8988T (cell line): ENCODE measurements around the gene TPM3.
A peak's percentile ranks its signal among the peaks of the same experiment; 100 is the strongest.
"Not testable (repeated sequence)": the region's sequence is repeated elsewhere in the genome, so short reads cannot be mapped to it uniquely, and the experiment has no call there.

Experiments
- DNase-seq: peaks from one replicate; pipeline ENCODE4 v3.0.0; 2011

The TPM3 gene

DNA sequence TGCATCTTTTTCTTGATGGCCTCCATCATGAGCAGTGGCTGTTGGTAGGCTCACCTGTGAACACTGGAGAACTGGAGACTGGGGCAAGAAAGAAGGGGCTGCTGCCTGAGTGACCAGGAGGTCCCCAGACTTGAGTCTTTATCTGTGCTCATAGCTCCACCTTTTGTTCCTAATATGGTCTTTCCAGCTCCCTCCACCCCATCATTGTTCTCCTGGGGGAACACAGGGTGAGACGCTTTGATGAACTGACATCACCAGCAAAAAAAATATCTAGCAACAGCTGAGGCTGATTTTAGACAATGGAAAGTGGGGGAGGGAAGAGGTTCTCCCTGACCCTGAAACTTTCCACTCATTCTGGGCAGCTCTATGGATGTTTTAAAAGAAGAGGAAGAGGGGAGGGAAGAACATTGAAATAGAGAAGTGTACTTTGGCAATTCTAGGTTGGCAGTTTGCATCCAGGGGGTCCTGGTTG lies at the start of gene TPM3:
Gene TPM3 (minus strand): TSS at position 111 of the 472 bp plus-strand sequence. CDS start 82 bp downstream, at position 29.
- no peak for DNase-seq

DNA sequence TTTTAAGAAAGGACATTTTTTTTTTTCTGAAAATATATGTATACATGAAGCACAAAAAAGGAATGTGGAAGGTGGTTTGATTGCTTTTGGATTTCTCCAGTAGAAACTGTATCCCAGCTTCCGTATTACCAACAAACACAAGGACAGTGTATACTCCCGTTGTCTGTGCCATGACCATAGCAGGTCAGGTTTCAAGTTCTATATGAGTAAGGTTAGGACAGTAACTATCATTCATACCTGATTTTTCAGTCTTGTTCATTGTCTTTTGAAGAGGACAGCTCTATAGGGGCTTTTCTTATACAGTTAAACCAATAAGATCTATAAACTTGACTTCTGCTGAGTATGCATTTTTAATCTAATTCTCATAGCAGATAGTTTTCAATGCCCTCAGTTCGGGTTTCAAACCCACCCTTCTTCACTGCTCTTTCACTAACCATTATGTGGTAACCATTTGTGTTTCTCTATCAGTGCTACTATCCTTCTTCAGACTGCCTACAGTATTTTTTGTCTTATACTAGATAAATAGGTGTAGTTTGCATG lies 48.5 kb upstream of the TPM3 start:
- no peak for DNase-seq

DNA sequence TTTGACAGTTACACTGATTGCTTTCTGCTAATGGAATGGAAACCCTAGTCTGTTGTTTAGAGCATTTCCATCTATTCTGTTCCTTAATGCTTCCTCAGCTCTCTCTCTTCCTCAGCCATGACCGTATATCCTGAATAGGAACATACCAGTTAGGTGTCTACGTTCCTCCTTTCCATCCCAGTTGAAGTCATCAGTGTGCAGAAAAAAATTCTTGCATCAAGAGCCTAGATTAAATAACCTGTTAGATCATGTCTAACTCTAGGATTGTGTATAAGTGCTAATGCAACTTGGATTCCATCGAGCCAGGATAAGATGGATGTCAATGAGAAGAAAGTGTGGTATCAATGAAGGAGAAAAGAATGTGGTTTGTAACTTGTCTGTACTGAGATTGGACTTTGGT lies 47.6 kb upstream of the TPM3 start:
- DNase-seq = no peak

DNA sequence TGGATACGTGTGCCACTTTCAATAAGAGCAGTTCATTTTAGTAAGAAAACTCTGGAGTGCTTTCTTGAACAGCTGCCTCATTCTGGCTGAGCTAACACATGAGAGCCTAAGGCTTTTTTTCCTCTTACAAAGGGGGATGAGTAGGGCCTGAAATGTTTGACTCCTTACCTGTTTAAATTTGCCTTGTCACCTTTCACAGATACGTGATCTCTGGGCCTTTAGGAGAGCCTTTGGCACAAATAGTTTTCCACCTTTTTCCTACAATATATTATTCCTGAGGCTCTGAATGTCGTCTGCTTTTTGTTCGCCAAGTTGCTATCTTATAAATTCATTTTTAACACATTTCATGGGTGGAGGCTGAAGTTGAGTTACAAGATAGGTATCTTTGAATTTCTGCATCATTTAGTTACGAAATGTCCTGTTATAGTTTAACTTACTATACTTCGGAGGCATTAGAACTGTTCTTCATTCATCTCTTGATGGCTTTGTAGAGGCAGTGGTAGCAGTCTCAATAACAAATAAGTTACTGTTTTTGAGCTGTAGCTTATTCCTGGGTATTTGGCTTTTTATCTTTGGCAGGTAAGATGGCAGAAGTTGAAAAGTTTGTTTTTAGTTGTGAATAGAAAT lies 46.1 kb upstream of the TPM3 start:
- DNase-seq = no peak

DNA sequence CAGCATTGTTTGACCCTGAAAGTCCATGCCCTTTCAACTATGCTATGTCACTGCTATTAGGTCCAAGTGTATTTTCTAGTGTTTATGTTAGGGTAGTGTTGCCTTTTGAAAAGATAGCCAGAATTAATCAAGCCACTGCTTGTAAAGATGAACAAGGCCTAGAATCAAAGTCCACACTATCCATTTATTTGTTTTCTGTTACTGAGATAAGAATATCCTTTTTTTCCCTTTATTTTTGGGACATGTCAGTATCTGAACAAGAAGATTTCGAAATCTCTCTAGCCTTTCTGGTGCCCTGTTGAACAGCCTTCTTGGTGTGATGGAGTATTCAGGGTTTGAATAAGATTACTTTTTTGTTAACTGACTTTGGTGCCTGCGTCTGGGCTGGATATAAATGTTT lies 45.5 kb upstream of the TPM3 start:
- DNase-seq = no peak

DNA sequence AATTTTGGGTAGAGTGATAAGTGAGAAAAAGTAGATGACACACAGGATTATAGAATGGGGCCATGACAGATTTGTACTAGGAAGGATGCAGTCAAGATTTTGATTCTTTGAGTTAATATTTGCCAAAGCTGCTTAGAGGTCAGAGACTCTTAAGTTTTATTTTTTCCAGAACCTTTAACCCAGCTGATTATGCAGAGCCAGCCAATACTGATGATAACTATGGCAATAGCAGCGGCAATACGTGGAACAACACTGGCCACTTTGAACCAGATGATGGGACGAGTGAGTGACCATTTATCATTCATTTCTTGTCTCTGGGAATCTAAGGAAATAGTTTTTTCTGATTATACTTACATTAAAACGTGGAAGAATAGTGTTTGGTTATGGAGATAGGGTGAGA lies 45.0 kb upstream of the TPM3 start:
- DNase-seq = no peak

DNA sequence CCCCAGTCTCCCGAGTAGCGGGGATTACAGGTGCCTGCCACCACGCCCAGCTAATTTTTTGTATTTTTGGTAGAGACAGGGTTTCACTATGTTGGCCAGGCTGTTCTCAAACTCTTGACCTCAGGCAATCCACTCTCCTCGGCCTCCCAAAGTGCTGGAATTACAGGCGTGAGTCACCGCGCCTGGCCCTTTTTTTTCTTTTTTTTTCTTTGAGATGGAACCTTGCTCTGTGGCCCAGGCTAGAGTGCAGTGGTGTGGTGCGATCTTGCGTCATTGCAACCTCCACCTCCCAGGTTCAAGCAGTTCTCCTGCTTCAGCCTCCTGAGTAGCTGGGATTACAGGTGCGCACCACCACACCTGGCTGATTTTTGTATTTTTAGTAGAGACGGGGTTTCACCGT lies 41.2 kb upstream of the TPM3 start:
- not testable (repeated sequence) for DNase-seq

DNA sequence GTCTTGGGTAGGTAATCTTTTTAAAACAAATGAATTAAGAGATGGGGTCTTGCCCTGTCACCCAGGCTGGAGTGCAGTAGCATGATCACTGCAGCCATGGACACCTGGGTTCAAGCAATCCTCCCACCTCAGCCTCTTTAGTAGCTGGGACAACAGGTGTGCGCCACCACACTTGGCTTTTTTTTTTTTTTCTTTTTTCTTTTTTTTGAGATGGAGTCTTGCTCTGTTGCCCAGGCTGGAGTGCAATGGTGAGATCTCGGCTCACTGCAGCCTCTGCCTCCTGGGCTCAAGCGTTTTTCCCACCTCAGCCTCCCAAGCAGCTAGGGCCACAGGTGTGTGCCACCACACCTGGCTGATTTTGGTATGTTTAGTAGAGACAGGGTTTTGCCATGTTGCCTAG lies 39.2 kb upstream of the TPM3 start:
- DNase-seq = not testable (repeated sequence)

DNA sequence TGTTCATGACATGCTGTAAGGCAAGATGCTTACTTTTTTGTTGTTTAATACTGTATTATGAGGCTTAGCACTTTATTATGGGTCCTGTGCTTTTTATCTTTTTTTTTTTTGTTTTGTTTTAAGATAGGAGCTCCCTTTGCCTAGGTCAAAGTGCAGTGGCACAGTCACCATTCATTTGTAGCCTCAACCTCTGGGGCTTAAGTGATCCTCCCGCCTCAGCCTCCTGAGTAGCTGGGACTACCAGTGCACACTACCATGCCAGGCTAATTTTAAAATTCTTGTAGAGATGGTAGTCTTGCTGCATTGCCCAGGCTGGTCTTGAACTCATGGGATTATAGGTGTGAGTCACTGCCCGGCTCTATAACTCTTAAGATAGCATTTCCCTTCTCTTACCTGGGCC lies 33.5 kb upstream of the TPM3 start:
- no peak for DNase-seq

DNA sequence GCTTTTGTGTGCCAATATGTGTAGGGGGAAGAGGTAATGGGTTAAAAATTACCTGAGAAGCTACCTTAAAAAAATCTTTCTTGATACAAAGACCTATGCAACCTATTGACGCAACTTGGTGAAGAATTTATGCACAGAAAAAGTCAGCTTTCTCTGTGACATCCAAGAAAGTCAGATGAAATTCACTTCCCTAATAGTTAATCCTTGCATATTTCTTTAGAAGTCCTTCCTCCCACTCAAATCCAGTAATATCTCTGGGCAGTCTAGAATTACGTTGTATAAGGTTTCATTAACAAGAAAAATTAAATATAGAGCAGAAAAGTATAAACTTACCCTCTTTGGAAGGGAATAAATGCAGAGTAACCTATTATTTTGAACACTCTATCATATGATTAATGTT lies 31.7 kb upstream of the TPM3 start:
- DNase-seq = no peak

DNA sequence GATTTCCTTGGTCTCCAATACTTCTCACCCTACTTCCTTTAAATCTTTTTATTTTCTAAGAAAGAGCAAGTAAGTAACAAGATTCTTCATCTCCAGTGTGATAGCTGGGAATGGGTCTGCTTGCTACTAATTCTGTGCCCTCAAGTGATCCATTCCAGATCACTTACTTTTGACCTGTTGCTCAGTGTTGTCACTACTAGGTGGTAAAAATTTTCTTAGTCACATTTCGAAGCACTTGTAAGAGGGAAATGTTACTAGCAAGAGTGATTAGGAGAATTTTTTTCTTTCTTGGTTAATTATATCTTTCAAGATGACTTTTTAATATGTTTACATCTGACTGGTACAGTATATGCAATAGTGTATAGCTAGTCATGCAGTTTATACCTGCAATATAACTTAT lies 31.0 kb upstream of the TPM3 start:
- DNase-seq = no peak

DNA sequence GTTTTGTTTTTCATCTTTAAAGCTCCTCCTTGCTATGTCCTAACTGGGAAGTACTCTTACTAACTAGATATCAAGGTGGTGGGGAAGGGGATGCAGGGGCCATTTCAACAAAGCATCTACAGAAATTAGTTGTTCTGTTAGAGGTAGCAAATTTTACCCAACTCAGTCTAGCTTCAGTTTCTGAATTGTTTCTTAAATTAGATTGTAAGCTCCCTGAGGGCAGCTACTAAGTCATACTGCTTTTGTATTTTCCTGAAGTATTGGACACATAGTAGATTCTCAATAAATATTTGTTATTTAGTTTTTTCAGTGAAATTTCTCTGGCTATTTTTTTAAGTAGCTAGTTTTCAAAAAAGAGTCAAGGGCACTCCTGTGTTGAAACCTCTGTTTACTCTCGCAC lies 30.6 kb upstream of the TPM3 start:
- DNase-seq = no peak

DNA sequence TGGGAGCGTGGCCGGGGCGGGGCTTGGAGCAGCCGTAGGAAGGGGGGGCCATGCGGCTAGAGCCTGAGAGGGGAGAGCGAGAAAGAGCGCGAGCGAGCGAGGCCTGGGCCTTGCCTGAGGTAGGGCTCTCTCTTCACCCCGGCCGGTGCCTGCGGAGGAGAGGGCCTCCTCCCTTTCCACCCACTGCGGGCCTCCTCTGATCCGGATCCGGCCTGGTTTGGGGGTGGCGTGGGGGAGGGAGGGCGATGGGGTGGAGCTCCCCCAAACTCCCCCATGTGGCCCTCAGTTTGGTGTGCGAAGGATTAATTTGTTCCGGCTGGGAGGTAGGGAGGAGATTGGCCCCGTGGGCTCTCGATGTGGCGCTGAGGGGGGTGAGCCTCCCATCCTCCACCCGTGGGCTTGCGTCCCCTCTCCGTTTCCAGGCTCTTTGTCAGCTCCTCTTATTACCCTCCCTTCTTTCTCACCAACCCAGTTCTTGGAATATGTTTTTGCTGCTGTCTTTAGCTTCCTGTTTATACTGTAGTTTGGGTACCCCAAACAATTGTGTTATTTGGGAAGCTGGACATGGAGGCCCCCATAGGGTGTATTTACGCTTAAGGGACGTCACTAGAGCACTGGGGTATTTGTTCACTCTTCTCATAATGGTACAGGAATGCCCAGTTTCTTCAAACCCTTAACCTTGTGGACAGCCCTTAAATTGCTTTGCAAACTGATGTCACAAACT lies 29.5 kb upstream of the TPM3 start:
- no peak for DNase-seq

DNA sequence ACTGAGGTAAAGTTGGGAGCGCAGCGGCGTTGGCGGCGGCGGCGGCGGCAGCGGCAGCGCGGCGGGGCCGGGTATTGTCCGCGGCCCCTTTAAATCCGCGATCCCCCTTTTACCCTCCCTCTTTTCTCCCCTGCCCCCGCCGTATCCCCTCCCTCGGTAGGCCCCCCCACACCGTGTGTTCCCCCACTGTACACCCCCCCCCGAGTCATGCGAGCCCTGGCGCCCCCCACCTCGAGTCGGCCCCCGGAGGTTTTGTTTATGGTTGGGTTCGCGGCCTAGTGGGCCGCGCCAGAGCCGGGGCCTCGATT lies 29.0 kb upstream of the TPM3 start:
- no peak for DNase-seq

DNA sequence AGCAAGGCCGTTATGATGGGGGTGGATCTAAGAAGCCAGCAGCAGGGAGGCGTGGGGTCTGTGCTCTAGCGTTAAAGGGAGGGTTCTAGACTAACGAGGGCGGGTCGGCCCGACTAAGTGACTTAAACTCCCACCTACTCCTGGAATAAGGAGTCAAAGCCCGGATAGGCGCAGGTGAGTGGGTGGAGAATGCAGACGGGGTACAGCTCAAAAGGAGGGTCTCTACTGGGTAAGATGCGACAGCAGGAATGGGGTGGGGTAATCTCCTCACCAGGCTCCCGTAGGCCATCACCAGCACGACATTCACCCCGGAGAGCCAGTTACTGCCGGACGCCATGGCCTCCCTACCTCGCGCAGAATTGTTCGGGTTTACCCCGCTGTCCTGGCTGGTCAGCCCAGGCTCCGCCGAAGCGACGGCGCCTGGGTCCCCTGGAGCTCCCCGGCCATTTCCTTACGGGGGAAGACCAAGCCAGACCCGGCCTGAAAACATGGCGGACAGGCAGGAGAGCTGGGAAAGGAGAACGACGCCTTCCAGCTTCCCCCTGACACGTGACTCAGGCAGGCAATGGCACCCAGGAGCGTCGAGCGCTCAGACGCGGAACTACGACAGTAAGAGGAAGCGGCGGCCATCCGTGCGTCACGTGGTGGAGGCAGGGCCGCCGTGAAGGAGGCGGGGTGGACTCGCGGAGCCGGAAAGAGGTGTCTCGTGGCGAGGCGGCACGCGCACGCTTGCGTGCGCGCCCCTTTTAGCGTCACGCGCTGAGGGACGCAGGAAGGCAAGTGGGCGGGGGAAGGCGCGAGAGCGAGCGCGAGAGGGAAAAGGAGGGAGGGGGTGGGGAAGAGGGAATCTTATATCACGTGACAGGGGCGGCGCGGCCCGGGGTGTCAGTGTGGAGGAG lies 28.4 kb upstream of the TPM3 start, which contains the start of gene UBAP2L:
Gene UBAP2L (plus strand): TSS at position 885 of the 899 bp plus-strand sequence. CDS start 4,169 bp downstream, outside the sequence.
- peak; percentile 68 for DNase-seq

DNA sequence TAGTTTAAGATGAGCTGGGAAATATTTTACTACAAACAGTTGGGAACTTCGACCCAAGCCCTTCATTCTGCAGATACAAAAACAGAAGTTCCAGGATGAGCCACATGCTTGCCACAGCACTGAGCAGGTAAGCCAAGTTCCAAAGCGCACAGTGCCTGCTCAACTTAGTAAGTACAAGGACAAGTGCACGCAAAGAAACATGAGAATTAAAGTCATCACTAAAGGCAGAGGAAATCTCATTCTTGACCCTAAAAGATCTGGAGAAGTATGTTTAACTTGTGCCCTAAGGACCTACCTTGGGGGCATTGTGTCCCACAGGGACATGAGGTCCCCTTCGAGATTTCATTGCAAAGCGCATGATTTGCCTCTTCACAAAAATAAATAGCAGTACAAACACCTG lies 27.6 kb upstream of the TPM3 start:
- no peak for DNase-seq

DNA sequence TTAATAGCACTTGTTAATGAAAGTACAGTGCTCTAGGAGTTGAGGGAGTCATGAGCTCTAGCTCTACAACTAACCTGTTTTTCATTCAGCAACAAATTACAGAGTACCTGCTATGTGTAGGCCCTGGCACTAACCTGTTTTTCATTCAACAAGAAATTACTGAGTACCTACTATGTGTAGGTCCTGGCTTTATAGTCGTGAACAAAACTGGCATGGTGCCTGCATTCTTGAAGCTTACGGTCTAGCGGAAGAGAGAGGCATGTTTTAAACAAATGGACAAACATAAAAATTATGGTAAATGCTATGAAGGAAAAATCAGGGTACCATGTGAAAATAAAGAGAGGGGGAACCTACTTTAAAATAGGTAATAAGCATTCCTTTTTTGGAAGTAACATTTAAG lies 26.6 kb upstream of the TPM3 start:
- DNase-seq = no peak

DNA sequence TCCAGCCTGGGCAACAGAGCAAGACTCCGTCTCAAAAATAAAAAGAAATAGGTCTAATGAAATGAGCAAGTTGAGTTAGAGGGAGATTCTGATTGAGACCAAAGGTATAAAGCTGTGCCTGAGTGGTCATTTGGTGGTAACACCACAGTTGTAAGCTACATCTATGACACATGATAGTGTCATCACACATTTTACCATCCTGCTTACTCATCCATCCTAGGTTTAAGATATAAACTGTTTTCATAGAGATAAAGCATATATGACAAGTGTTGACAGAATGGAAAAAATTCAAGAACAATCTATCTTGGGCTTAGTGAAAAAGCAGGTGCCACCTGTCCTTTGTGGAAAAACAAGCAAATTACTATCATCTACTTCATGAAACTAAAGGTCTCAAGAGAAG lies 21.4 kb upstream of the TPM3 start:
- DNase-seq = no peak

DNA sequence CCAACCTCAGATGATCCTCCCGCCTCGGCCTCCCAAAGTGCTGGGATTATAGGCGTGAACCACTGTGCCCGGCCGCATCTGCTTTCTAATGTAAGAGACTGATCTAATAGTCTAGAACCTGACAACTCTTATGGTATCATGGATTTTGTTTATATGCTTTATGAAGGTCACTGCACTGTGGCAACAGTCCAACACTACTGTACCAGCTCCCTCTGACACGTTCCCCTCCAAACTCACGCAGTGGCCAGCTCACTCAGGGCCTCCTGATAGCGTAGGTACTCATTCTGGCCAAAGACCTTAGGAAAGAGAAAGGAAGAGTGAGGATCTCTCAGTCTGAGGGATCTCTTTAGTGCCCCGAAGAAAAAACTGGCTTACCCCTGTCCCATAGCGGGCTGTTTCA lies 20.2 kb upstream of the TPM3 start:
- DNase-seq = no peak

DNA sequence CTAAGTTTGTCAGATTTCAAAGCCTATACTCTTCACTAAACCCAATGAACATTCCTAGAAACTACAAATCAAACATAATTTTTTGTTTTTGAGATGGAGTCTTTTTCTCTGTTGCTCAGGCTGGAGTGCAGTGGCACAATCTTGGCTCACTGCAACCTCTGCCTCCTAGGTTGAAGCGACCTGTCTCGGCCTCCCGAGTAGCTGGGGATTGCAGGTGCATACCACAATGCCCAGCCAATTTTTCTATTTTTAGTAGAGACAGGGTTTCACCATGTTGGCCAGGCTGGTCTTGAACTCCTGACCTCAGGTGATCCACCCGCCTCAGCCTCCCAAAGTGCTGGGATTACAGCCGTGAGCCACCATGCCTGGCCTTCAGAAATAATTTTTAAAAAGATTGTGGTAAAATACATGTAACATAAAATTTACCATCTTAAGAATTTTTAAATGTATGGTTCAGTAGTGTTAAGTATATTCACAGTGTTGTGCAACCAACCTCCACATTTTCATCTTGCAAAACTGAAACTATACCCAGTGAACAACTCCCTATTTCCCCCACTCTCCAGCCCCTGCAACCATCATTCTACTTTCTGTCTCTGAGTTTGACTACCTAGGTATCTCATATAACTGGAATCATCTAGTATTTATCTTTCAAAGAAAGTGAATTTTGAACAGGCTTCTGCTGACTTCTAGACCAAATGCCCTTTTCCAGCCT lies 16.9 kb upstream of the TPM3 start:
- DNase-seq = no peak

DNA sequence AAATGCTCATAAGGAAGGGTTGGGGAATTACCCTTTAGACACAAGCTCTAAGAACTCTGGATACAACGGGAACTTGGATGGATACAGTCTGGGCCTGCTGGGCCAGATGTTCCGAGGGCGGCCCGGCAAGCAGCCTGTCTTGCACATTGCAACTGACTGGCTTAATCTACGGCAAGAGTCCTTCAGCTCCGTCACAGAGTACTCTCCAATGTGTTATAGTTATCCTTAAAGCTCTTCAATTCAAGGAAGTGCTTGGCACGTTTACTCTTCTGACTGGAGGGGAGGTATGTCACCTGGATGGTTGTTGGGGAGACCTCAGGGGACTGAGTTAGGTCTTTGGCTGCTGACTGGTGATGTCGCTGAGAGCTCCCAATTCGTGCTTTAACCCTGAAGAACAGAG lies 15.4 kb upstream of the TPM3 start:
- no peak for DNase-seq

DNA sequence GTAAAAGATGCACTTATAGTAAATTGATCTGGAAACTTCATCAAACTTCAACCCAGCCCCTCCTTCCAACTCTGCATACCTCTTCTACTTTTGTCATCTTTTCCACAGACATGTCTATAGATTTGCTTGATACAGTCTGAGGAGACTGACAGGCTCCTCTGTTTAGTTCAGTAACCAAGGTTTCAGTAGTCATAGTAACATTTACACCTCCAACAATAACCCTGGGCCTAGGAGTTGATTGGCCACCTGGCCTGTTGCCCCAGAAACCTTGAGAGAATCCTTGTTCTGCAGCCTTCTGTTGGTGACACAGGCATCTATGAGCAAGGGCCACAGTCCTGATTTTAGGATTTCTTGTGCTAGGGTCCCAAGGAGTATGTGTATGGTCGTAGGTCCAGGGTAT lies 14.3 kb upstream of the TPM3 start, which contains the start of gene CFAP141:
Gene CFAP141 (minus strand): TSS at position 138 of the 400 bp plus-strand sequence. CDS start 26 bp downstream, at position 112.
- no peak for DNase-seq

DNA sequence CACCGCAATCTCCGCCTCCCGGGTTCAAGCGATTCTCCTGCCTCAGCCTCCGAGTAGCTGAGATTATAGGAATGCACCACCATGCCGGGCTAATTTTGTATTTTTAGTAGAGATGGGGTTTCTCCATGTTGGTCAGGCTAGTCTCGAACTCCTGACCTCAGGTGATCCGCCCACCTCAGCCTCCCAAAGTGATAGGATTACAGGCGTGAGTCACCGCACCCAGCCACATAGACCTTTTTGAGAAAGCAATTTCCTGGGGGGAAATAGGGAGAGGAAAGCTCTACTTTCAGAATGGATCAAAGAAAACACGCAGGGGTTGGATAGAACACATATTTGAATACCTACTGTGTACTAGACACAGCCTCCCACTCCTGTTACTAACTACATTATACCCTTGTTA lies 13.9 kb upstream of the TPM3 start:
- not testable (repeated sequence) for DNase-seq
